Fibroblast of the conjunctiva (primary cell): Measurements from ENCODE around the gene NDUFS4.
A peak's percentile ranks its signal among the peaks of the same experiment; 100 is the strongest.
"Not testable (repeated sequence)": the region's sequence is repeated elsewhere in the genome, so short reads cannot be mapped to it uniquely, and the experiment has no call there.

Experiments
- DNase-seq: peaks from one replicate; pipeline ENCODE4 v3.0.0-alpha.2; 2010; ENCODE audit warnings: low read depth

NDUFS4 gene

GRCh38 chr5:53560506-53561191 is at the start of gene NDUFS4:
NDUFS4 (plus strand) TSS chr5:53560639; CDS start chr5:53560663, 24 bp downstream.
- DNase-seq: peak; percentile 80

- DNase-seq: no peak
Observed at GRCh38 chr5:53512539-53512938, 47.9 kb upstream of the NDUFS4 start.

GRCh38 chr5:53515988-53516387 is 44.5 kb upstream of the NDUFS4 start:
- DNase-seq: no peak

- no peak for DNase-seq
Observed at GRCh38 chr5:53520813-53521212, 39.6 kb upstream of the NDUFS4 start.

- no peak for DNase-seq
Observed at GRCh38 chr5:53537711-53538110, 22.7 kb upstream of the NDUFS4 start.

- not testable (repeated sequence) for DNase-seq
Observed at GRCh38 chr5:53540739-53541138, 19.7 kb upstream of the NDUFS4 start.

- DNase-seq: no peak
Observed at GRCh38 chr5:53541859-53542258, 18.6 kb upstream of the NDUFS4 start.

- DNase-seq: no peak
Observed at GRCh38 chr5:53542926-53543325, 17.5 kb upstream of the NDUFS4 start.

GRCh38 chr5:53543401-53543800 is 17.0 kb upstream of the NDUFS4 start:
- DNase-seq: no peak

GRCh38 chr5:53545744-53546143 is 14.7 kb upstream of the NDUFS4 start:
- DNase-seq: no peak

GRCh38 chr5:53547226-53547625 is 13.2 kb upstream of the NDUFS4 start:
- DNase-seq: no peak

- not testable (repeated sequence) for DNase-seq
Observed at GRCh38 chr5:53548501-53548900, 11.9 kb upstream of the NDUFS4 start.

GRCh38 chr5:53549792-53550191 is 10.6 kb upstream of the NDUFS4 start:
- no peak for DNase-seq

GRCh38 chr5:53552561-53552960 is 7.9 kb upstream of the NDUFS4 start:
- DNase-seq: no peak

GRCh38 chr5:53554444-53554843 is 6.0 kb upstream of the NDUFS4 start:
- DNase-seq: no peak

GRCh38 chr5:53555160-53555559 is 5.3 kb upstream of the NDUFS4 start:
- no peak for DNase-seq

GRCh38 chr5:53556001-53556400 is 4.4 kb upstream of the NDUFS4 start:
- no peak for DNase-seq

GRCh38 chr5:53557386-53557785 is 3.1 kb upstream of the NDUFS4 start:
- DNase-seq: no peak

- no peak for DNase-seq
Observed at GRCh38 chr5:53558966-53559365, 1.5 kb upstream of the NDUFS4 start.

GRCh38 chr5:53560028-53560427 is 411 bp upstream of the NDUFS4 start:
- no peak for DNase-seq

- no peak for DNase-seq
Observed at GRCh38 chr5:53568401-53568800, 8.0 kb downstream of the NDUFS4 start.

- peak; percentile 6 for DNase-seq
Observed at GRCh38 chr5:53568871-53569270, 8.4 kb downstream of the NDUFS4 start.

GRCh38 chr5:53569453-53569852 is 9.0 kb downstream of the NDUFS4 start:
- no peak for DNase-seq

- DNase-seq: no peak
Observed at GRCh38 chr5:53571403-53571802, 11.0 kb downstream of the NDUFS4 start.
